HEK293 (cell line): Measurements from ENCODE around the gene CCSER1.

Experiments
- CTCF ChIA-PET: fragments of 350-600 bp; formaldehyde crosslinking; extraction: SDS; loops from one replicate; lab custom pipeline; 2021; ENCODE audit warnings: antibody characterized with exemption; lab: Yijun Ruan, JAX
- POLR2A ChIA-PET: fragments of 300-600 bp; formaldehyde crosslinking; extraction: SDS; loops from one replicate; lab custom pipeline; 2020; ENCODE audit warnings: antibody characterized with exemption, inconsistent platforms; lab: Yijun Ruan, JAX
- H3K27ac ChIP-seq: fragments of 200-500 bp; sonication (Bioruptor generic); 2 replicates; pipeline ENCODE4 v1.5.1; 2014; ENCODE audit warnings: low read depth, low read length, control low read depth, inconsistent platforms; ENCODE audit errors: extremely low read depth
- H3K36me3 ChIP-seq, 2 experiments: fragments of 200-500 bp in 1 of 2; sonication (Bioruptor generic) in 1 of 2; 1 replicate in 1 of 2; 2 replicates in 1 of 2; pipeline ENCODE4 v1.5.1; 2014 to 2017; ENCODE audit warnings: inconsistent platforms in 2 of 2, low read length in 2 of 2; ENCODE audit not compliant: control insufficient read depth in 2 of 2, insufficient read depth in 1 of 2
- H3K4me1 ChIP-seq: fragments of 200-500 bp; sonication (Bioruptor generic); 2 replicates; pipeline ENCODE4 v1.5.1; 2014; ENCODE audit warnings: mild to moderate bottlenecking, low read length, inconsistent platforms; ENCODE audit not compliant: control insufficient read depth, insufficient read depth
- H3K4me3 ChIP-seq: 2 replicates; pipeline ENCODE4 v1.5.1; 2011; ENCODE audit warnings: low read depth, mild to moderate bottlenecking, control low read depth, low read length, moderate library complexity
- H3K9me3 ChIP-seq: fragments of 200-500 bp; sonication (Bioruptor generic); 2 replicates; pipeline ENCODE4 v1.5.1; 2014; ENCODE audit warnings: low read depth, low read length, inconsistent platforms; ENCODE audit not compliant: control insufficient read depth, insufficient read depth
- ATF2 ChIP-seq: fragments of 450-650 bp; formaldehyde crosslinking; IDR thresholded peaks from 2 replicates; pipeline ENCODE4 v1.5.1; 2016; ENCODE audit warnings: missing biosample characterization, missing genetic modification characterization, low read depth
- SCRT2 ChIP-seq: fragments of 450-650 bp; formaldehyde crosslinking; IDR thresholded peaks from 2 replicates; pipeline ENCODE4 v1.5.1; 2016; ENCODE audit warnings: missing biosample characterization, missing genetic modification characterization
- SETDB1 ChIP-seq: IDR thresholded peaks from one replicate; pipeline ENCODE4 v1.6.1; 2017; ENCODE audit warnings: mild to moderate bottlenecking, low read length, moderate library complexity, mixed read lengths; ENCODE audit not compliant: insufficient read length
- ZBTB26 ChIP-seq: fragments of 450-650 bp; formaldehyde crosslinking; optimal IDR thresholded peaks from 2 replicates; pipeline ENCODE3; 2016; ENCODE audit warnings: missing biosample characterization, mild to moderate bottlenecking, missing genetic modification characterization
- ZNF112 ChIP-seq: fragments of 450-650 bp; formaldehyde crosslinking; IDR thresholded peaks from 2 replicates; pipeline ENCODE4 v1.5.0; 2017; ENCODE audit warnings: missing biosample characterization, missing genetic modification characterization
- ZNF121 ChIP-seq: fragments of 450-650 bp; formaldehyde crosslinking; IDR thresholded peaks from 2 replicates; pipeline ENCODE4 v1.5.1; 2016; ENCODE audit warnings: missing biosample characterization, missing genetic modification characterization
- ZNF138 ChIP-seq: fragments of 450-650 bp; formaldehyde crosslinking; IDR thresholded peaks from 2 replicates; pipeline ENCODE4 v1.5.1; 2016; ENCODE audit warnings: missing biosample characterization, missing genetic modification characterization, borderline replicate concordance
- ZNF202 ChIP-seq: fragments of 450-650 bp; formaldehyde crosslinking; IDR thresholded peaks from 2 replicates; pipeline ENCODE4 v1.5.1; 2016; ENCODE audit warnings: missing biosample characterization, missing genetic modification characterization, borderline replicate concordance
- ZNF223 ChIP-seq: fragments of 450-650 bp; formaldehyde crosslinking; IDR thresholded peaks from 2 replicates; pipeline ENCODE4 v1.5.1; 2016; ENCODE audit warnings: missing biosample characterization, missing genetic modification characterization
- ZNF26 ChIP-seq: fragments of 450-650 bp; formaldehyde crosslinking; IDR thresholded peaks from 2 replicates; pipeline ENCODE4 v1.5.1; 2016; ENCODE audit warnings: missing biosample characterization, missing genetic modification characterization
- ZNF274 ChIP-seq, 2 experiments: fragments of 200-500 bp in 1 of 2; fragments of 450-650 bp in 1 of 2; sonication (Bioruptor generic) in 1 of 2; formaldehyde crosslinking in 1 of 2; IDR thresholded peaks; 2 replicates each; pipeline versions ENCODE4 v1.5.1 to v1.6.1; 2014 to 2016; ENCODE audit warnings: borderline replicate concordance in 1 of 2, inconsistent platforms in 1 of 2, low read length in 1 of 2, missing biosample characterization in 1 of 2, missing genetic modification characterization in 1 of 2
- ZNF449 ChIP-seq: fragments of 450-650 bp; formaldehyde crosslinking; IDR thresholded peaks from 2 replicates; pipeline ENCODE4 v1.5.1; 2017; ENCODE audit warnings: missing biosample characterization, mild to moderate bottlenecking, missing genetic modification characterization, moderate library complexity
- ZNF488 ChIP-seq: fragments of 450-650 bp; formaldehyde crosslinking; IDR thresholded peaks from 2 replicates; pipeline ENCODE4 v1.5.1; 2016; ENCODE audit warnings: missing biosample characterization, missing genetic modification characterization
- ZNF558 ChIP-seq: fragments of 450-650 bp; formaldehyde crosslinking; IDR thresholded peaks from 2 replicates; pipeline ENCODE4 v1.5.1; 2016; ENCODE audit warnings: missing biosample characterization, missing genetic modification characterization
- ZNF626 ChIP-seq: fragments of 450-650 bp; sonication (Bioruptor Pico); formaldehyde crosslinking; IDR thresholded peaks from 2 replicates; pipeline ENCODE4 v1.5.1; 2018; ENCODE audit warnings: missing biosample characterization, missing genetic modification characterization, inconsistent platforms
- ZNF629 ChIP-seq: fragments of 450-650 bp; formaldehyde crosslinking; IDR thresholded peaks from 2 replicates; pipeline ENCODE4 v1.5.1; 2017; ENCODE audit warnings: missing biosample characterization, missing genetic modification characterization
- ZNF747 ChIP-seq: fragments of 450-650 bp; formaldehyde crosslinking; IDR thresholded peaks from 2 replicates; pipeline ENCODE4 v1.5.1; 2016; ENCODE audit warnings: missing biosample characterization, missing genetic modification characterization

The CCSER1 gene

GRCh38 chr4:91279899-91280298, 1152.7 kb downstream of the CCSER1 start:
- TF ChIP-seq ZNF274 (IDR thresholded peaks at IDR 0.05; ENCODE audit: low read length): no peak
- TF ChIP-seq ZNF274 (tag by site-specific recombination; IDR thresholded peaks at IDR 0.05; ENCODE audit: borderline replicate concordance): no peak
- TF ChIP-seq ZBTB26: no peak
- TF ChIP-seq ZNF121 (tag by site-specific recombination): no peak
- no peak for TF ChIP-seq ZNF626
- TF ChIP-seq ZNF202 (tag by site-specific recombination): no peak
- TF ChIP-seq ZNF138 (tag by site-specific recombination): no peak
- TF ChIP-seq ZNF112 (tag by site-specific recombination): no peak
- POLR2A ChIA-PET: no interaction called here
- 0 out of 2 replicates have a peak, but pooled peaks cover 2% of the 10 kb centered on the region for H3K4me1 ChIP-seq
- CTCF ChIA-PET: no interaction called here
- no peak overlapping the region for H3K4me3 ChIP-seq
- H3K27ac ChIP-seq: no peak overlapping the region
- no peaks in the 10 kb centered on the region for H3K9me3 ChIP-seq
- H3K36me3 ChIP-seq: no peaks in the 10 kb centered on the region

GRCh38 chr4:91280551-91281290, 1153.5 kb downstream of the CCSER1 start:
- ChIA-PET CTCF (no interaction called here), POLR2A (no interaction called here)
- 0 out of 2 replicates have a peak, but pooled peaks cover 2% of the 10 kb centered on the region for H3K4me1 ChIP-seq
- no peaks in the 10 kb centered on the region for H3K36me3 ChIP-seq
- H3K27ac ChIP-seq: no peak overlapping the region
- TF ChIP-seq SCRT2 (tag by site-specific recombination) (0 out of 2 replicates have a peak, but pooled peaks have one; percentile 18), ZNF747 (no peak)
- H3K4me3 ChIP-seq: no peak overlapping the region
- no peaks in the 10 kb centered on the region for H3K9me3 ChIP-seq

- Histone ChIP-seq H3K9me3 (no peaks in the 10 kb centered on the region), H3K36me3 (no peaks in the 10 kb centered on the region), H3K4me1 (0 out of 2 replicates have a peak, but pooled peaks cover 2% of the 10 kb centered on the region), H3K4me3 (no peak overlapping the region), H3K27ac (no peak overlapping the region)
- TF ChIP-seq ZNF449 (tag by site-specific recombination): no peak
- ChIA-PET CTCF (no interaction called here), POLR2A (no interaction called here)
These were observed 1155.0 kb downstream of the CCSER1 start for GRCh38 chr4:91282217-91282616.

GRCh38 chr4:91283726-91284230, 1156.6 kb downstream of the CCSER1 start:
- H3K4me3 ChIP-seq: no peak overlapping the region
- ChIA-PET CTCF (no interaction called here), POLR2A (no interaction called here)
- no peaks in the 10 kb centered on the region for H3K36me3 ChIP-seq
- H3K4me1 ChIP-seq: 0 out of 2 replicates have a peak, but pooled peaks cover 2% of the 10 kb centered on the region
- no peak overlapping the region for H3K27ac ChIP-seq
- no peaks in the 10 kb centered on the region for H3K9me3 ChIP-seq
- no peak for TF ChIP-seq ZNF26 (tag by site-specific recombination)
- TF ChIP-seq ZNF449 (tag by site-specific recombination): no peak
- no peak for TF ChIP-seq ATF2
- TF ChIP-seq SETDB1: no peak
- no peak for TF ChIP-seq ZNF558 (tag by site-specific recombination)
- TF ChIP-seq ZNF223 (tag by site-specific recombination): no peak
- TF ChIP-seq ZNF488 (tag by site-specific recombination): no peak
- TF ChIP-seq ZNF629 (tag by site-specific recombination): no peak
